NCI-H748 (cell line): ENCODE data around the gene CITED4.
A peak's percentile ranks its signal among the peaks of the same experiment; 100 is the strongest.

Experiments
- DNase-seq: peaks from one replicate; lab custom pipeline; 2025; ENCODE audit not compliant: unreplicated experiment; lab: John Stamatoyannopoulos, UW

Gene CITED4

DNA sequence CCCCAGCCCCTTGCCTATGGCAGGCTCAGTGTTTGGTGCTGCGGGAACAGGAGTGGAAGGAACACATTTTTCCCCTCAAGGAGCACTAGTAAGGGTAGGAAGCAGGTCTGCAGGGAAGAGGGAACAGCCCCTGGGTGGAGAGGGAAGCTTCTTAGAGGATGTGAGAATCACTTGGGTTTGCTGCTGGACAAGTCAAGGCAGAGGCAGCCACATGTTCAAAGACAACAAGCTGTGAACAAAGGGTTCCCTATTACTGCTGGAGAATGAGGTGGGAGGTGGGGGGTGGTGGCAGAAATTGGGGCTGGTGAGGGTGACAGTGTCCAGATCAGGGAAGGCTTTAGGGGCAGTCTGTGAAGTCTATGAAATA lies 24.8 kb upstream of the CITED4 start:
- no peak for DNase-seq

DNA sequence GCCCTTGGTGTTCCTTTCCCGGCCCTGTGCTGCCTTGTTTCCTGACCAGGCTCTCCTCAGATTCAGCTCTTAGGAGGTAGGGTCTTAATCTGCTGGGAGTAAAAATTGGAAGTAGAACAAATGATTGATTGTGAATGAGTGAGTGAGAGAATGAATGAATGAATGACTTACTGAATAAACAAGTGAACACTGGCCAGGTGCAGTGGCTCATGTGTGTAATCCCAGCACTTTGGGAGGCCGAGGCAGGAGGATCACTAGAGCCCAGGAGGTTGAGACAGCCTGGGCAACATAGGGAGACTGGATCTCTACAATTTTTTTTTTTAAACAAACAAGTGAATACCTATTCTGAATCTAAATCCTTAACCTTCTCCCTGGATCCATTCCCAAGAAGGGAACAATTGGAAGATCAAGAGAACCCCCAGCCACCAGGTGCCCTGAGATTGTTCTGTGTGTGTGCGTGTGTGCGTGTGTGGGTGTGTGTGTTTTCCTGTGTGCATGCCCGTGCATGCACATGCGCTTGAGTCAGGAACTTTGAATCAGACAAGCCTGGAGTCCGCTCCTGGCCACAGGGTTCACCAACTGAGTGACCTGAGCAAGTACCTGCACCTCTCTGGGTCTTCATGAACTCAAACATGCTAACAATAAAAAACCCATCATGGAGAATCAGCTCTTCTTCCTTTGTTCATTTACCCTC lies 24.3 kb upstream of the CITED4 start:
- DNase-seq = no peak

GRCh38 chr1:40884055-40884795 lies 22.1 kb upstream of the CITED4 start:
- DNase-seq = no peak

DNA sequence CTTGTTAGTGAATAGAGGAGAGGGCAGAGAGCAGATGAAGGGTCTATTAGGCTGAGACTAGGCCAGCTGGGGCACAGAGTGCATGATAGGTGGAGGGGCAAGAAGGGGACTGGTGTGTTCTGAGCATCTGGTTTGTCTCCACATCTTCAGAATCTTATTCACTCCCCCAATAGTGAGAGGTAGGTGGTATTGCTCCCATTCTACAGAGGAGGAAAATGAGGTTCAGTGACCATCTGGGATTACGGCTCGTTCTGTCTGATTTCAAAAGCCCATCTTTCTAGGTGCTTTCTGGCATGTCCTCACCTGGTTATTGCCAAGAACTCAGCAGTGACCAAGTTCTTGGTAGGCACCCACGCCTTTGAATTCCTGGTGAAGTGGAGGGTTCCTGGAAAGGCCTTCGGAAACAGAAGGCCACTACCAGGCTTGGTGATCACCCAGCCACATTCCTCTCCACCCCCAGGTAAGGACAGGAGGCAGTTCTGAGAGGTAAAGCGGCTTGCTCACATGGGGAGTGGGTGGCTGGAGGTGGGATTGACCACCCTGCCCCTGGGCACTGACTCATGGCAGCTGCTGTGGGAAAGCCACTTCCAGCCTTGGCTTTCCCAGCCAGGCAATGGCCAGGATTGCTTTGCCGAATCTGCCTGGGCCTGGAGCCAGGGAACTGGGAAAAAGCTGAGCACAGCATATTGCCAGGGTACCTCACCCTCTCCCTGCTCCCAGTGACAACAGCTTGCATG lies 18.8 kb upstream of the CITED4 start:
- DNase-seq = no peak

DNA sequence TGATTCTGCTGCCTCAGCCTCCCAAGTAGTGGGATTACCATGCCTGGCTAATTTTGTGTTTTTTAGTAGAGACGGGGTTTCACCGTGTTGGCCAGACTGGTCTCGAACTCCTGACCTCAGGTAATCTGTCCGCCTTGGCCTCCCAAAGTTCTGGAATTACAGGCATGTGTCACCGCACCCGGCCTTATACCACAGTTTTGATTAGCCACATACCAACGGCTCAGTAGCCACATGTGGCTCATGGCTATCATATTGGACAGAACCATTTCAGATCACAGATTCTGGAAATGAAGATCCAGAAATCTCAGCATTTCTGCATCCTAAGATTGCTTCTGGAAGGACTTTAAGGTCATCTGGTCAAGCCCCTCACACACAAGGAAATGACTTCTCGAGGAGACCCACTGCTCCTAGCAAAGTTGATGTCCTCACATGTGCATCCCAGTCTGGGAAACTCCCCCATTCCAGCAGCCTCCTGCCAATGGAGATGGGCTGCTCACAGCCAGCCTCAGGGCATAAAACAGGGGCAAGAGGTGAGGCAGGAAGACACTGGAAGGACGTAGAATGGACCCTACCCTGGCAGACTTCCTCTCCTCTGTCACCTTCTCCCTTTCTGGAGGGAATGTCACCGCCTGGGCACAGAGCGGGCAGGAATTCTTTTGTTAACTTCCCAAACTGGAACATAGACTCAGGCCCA lies 17.5 kb upstream of the CITED4 start:
- DNase-seq = no peak

- DNase-seq = no peak
Observed at GRCh38 chr1:40878906-40879305, 16.7 kb upstream of the CITED4 start.

DNA sequence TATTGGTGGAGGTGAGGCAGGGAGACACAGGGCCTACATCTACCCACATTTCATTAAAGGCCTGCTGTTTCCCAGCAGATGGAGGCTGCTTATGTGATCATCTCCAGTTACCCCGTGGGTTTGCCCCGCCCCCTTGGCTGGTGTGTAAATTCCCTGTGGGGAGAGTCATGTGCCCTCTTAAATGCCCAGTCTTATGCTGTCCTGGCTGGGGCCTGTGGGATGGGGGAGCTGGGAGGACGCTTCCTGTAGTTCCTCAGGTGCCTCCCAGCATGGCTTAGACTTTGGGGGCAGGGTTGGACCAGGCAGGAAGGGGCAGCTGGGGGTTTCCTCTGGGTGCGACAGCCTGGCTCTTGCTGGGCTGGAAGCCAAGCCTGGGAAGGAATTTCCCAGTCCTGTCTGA lies 15.5 kb upstream of the CITED4 start:
- peak; percentile 68 for DNase-seq

DNA sequence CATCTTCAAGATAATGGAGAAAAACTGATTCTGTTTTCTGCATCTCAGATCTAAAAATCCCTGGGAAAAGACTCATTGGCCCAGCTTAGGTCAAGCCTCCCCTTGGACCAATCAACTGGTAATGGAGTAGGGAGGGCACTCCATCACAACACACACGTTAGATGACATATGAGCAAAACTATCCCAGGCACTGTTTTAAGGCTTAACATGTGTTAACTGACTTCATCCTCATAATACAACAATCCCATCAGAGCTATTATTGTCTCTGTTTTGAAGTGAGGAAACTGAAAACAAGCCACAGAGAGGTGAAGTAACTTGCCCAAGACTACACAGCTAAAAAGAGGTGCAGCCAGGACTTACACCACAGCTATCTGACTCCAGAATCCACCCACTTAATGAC lies 14.7 kb upstream of the CITED4 start:
- DNase-seq = no peak

GRCh38 chr1:40876436-40876761 lies 14.2 kb upstream of the CITED4 start:
- DNase-seq = no peak

- DNase-seq = no peak
Observed at GRCh38 chr1:40873863-40874472, 11.8 kb upstream of the CITED4 start.

GRCh38 chr1:40872276-40872675 lies 10.1 kb upstream of the CITED4 start:
- no peak for DNase-seq

GRCh38 chr1:40870135-40870728 lies 8.1 kb upstream of the CITED4 start:
- DNase-seq = no peak

DNA sequence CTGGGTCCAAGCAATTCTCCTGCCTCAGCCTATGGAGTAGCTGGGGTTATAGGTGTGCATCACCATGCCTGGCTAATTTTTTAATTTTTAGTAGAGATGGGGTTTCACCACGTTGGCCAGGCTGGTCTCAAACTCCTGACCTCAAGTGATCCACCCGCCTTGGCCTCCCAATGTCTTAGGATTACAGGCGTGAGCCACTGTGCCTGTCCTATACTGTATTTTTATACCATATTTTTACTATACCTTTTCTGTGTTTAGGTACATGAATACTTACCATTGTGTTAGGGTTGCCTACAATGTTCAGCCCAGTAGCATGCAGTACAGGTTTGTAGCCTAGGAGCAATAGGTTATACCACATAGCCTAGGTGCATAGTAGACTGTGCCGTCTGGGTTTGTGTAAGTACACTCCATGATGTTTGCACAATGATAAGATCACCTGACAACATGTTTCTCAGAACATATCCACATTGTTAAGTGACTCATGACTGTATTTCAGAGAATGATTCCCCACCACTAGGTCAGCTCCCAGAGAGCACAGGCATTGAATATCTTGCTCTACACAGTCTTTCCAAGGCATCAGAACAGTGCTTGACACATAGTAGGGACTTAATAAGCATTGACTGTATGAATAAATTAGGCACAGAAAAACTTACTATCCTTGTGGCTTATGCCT lies 6.0 kb upstream of the CITED4 start:
- DNase-seq = peak; percentile 69

- DNase-seq = peak; percentile 97
Observed at GRCh38 chr1:40861224-40862003, 749 bp downstream of the CITED4 start.

- DNase-seq = no peak
Observed at GRCh38 chr1:40860706-40861223, 1.4 kb downstream of the CITED4 start.

DNA sequence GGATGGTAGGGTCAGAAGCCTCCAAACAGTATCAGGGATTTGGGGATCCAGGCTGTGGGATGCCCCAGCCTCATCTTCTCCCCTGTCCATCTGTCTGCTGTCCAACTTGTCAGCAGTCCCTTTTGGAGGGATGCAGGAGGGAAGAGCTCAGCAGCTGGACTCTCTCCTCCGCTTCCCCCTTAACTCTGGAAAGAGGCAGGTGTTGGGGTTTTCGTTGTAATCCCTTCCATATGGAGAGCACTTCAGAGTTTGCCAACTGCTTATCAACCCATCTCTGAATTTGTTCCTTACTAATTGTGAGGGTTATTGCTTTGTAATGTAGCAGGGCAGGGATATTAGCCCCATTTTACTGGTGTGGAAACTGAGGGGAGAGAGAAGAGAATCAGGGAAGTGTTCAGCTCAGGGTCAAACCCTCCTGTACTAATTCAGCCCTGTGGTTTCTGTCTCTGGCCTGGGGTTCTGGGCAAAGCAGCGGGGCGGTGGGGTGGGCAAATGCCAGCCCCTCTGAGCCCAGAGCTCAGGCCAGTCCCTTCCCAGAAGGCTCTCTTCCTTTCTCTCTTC lies 3.2 kb downstream of the CITED4 start:
- DNase-seq = no peak

- DNase-seq = no peak
Observed at GRCh38 chr1:40857737-40858136, 4.4 kb downstream of the CITED4 start.

- DNase-seq = no peak
Observed at GRCh38 chr1:40856656-40857302, 5.4 kb downstream of the CITED4 start.
